ENCODE data around the gene MYO15B.

DNA sequence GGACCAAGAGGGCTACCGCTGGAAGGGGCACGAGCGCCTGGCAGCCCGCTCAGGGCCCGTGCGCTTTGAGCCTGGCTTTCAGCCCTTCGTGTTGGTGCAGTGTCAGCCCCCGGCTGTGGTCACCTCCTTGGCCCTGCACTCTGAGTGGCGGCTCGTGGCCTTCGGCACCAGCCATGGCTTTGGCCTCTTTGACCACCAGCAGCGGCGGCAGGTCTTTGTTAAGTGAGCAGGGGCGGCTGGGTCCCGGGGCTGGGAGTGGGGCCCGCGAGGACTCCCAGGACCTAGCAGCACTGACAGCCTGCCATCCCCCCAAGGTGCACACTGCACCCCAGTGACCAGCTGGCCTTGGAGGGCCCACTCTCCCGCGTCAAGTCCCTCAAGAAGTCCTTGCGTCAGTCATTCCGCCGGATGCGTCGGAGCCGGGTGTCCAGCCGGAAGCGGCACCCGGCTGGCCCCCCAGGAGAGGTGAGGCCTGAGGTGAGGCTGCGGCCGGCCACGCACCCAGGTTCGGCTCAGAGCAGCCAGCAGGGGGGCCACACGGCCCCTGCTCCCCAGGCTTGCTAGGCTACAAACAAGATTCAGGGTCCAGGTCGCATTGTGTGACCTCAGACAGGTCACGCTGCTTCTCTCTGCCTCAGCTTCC lies 17.4 kb upstream of the MYO15B start:
- TF ChIP-seq GATA3 (IDR thresholded peaks at IDR 0.05; ENCODE audit: low read depth, low read length) (no peak), GATA2 (IDR thresholded peaks at IDR 0.05; ENCODE audit: low read depth, low read length) (no peak)

Measured in SH-SY5Y (cell line).